Renal pelvis (tissue), 4 donors: ENCODE results near the gene DYSF. TPM values are rescaled to one million over a fixed set of nuclear protein-coding genes. Genes with fewer than 3 reads are reported as not detected.

ENCODE experiments used
- DNase-seq: peaks from one replicate; pipeline ENCODE4 v3.0.0-alpha.2; 2013
- polyA plus RNA-seq, 3 donors: library from polyadenylated mRNA; unstranded; fragments of 120-200 nt; gene quantifications; one replicate each; pipeline ENCODE4 v1.2.1, GENCODE V29; 2013; ENCODE audit not compliant: insufficient read length in 3 of 3

Gene DYSF
- polyA plus RNA-seq, 3 donors, result 15.3 to 21.3 (median 17.3) TPM

GRCh38 chr2:71568103-71568502 is 114.7 kb downstream of the DYSF start:
- no peak for DNase-seq

- no peak for DNase-seq
Observed at GRCh38 chr2:71570511-71570910, 117.2 kb downstream of the DYSF start.

GRCh38 chr2:71570951-71571460 is 117.6 kb downstream of the DYSF start:
- no peak for DNase-seq

DNA sequence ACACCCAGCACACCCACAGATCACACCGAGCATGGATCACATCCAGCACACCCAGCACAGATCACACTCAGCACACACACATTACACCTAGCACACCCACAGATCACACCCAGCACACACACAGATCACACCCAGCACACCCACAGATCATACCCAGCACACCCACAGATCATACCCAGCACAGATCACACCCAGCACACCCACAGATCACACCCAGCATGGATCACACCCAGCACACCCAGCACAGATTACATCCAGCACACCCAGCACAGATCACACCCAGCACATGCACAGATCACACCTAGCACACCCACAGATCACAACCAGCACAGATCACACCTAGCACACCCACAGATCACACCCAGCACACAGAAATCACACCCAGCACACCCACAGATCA is 118.6 kb downstream of the DYSF start:
- DNase-seq, result no peak

DNA sequence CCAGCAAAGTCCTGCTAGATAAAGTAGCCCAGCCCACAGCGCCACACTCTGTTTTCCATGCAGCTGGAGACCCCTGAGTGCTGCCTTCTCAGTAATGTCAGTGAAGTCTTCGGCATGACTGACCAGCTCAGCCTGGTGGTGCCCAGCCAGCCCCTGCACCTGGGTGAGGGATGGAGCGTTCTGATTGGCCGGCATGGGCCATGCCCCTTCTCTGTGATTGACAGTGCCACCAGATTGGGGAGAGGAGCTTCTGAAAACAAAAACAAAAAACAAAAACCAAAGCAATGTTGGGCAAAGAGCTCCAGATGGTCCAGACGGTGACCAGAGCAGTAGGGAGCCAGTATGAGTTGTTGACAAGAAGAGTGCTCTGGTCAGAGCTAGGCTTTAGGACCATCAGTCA is 122.6 kb downstream of the DYSF start:
- no peak for DNase-seq

- no peak for DNase-seq
Observed at GRCh38 chr2:71576541-71576940, 123.2 kb downstream of the DYSF start.

GRCh38 chr2:71577209-71577608 is 123.8 kb downstream of the DYSF start:
- DNase-seq, result no peak

- no peak for DNase-seq
Observed at GRCh38 chr2:71578767-71579342, 125.5 kb downstream of the DYSF start.

DNA sequence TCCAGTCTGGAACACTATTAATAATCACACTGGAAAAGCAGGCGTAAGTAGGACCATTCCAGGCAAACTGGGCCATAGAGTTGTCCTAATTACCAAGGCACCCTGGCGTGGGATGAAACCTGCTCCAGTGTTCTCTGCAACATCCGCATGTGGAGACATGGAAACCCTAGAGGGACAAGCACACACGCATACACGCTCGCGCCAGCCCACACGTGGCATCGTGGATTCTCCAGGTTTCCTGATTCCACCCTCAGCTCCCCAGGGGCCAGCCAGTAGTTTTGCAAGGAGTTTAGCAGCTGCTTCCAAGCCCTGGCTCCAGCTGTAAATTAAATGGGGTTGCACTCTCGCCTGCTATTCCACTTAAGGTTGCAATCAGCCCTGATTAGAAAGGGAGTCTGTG is 127.7 kb downstream of the DYSF start:
- DNase-seq, result no peak

DNA sequence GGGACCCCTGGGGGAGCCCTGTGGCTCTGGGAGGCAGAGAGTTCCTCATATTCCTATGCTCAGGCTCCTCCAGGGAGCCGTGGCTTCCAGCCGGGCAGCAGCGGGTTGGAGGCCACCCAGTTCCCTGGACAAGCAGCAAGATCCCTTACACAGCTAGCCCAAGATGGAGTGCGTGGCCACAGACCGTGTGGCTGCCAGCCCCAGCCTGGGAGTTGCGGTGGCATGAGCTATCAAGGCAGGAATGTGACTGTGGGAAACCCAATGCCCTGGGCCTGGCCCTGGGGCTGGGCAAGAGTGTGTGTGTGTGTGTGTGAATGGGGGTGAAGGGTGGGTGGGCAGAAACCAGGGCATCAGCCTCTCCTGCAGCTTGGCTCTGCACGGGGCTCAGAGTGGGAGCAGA is 130.5 kb downstream of the DYSF start:
- no peak for DNase-seq

GRCh38 chr2:71586471-71586870 is 133.1 kb downstream of the DYSF start:
- no peak for DNase-seq

DNA sequence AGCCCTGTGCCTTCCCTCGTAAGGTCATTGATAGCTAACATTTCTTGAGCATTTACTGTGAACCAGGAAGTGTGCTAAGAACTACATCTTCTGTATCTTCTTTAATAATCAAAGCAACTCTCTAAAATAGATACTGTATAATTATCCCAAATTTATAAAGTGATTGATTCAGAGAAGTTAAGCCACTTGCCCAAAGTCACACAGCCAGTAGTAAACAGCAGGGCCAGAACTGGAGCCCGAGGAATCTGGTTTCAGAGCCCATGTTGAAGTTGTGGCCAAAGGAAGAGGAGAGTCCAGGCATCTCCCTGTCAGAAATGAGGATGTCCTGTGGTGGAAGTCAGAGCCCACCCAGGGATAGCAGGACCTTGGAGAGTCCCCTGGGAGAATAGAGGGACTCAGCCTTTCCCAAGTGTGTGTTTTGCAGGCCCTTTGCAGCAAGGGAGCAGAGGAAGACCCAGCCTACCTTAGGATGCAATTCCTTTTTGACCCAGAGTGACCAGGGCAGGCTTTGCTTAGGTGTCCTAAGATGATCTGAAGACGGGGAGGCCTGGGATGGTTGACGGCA is 134.2 kb downstream of the DYSF start:
- DNase-seq, result no peak

DNA sequence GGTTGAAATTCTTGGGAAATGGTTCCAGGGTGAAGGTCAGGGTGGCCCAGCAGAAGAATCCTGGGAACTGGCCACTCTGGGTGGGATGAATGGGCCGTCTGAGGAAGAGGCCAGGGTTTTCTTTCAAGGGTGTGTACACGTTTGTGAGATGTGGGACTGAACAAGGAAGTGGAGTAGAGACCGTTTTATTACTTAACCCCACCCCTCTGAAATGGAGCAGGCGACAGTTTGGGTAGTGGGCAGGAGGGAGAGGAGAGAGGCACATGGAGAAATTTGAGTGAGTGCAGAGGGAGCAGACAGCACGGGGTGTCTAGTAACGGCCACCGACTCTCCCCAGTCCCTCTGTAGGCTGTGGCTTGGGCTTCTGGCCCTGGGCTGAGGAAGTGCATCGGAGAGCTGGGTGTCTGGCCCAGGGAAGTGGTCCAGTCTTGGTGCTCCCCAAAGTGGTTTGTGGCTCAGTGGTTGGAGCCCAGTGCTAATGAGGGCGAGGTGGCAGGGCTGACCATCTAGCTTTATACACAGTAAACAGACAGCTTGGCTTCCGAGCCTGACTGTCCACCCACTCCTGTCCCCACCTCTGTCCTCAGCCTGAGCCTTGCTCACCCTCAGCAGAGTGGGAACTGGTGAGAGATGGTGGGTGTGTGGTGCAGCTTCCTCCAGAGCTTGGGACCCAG is 135.3 kb downstream of the DYSF start:
- no peak for DNase-seq

DNA sequence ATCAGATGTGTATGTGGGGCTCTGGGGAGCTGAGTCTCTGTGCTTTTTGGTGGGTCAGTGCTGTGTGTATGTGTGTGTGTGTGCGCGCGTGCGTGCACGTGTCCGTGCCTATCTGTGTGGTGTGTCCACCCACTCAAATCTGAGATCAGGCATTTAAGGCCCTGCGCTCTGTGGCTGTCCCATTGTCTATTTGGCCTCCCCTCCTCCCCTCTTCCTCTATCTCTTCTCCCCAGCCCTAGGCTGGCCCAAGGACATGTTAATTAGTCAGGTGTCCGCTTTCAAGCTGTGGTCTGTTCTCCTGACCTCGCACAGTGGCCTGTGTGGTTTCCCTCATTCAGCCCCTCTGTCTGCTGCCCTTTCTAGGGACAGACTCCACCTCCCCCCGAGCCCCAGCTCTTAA is 136.4 kb downstream of the DYSF start:
- DNase-seq, result no peak

DNA sequence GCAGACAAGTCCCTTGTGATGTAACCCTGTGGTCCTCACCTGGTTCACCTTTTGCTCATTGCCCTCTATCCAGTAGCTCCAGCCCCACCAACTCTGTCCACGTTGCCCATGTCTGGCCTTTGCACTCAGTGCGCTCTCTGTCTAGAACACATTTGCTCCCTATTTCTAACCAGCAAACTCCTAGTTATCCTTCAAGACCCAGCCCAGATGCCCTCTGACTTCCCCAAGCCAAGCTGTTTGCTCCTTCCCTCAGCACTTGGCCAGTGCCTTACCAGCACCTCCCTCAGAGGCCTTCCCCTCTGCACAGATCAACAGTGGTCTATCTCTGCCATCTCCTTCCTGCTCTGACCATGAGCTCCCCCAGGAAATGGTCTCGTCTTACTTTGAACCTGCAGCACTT is 137.7 kb downstream of the DYSF start:
- no peak for DNase-seq

DNA sequence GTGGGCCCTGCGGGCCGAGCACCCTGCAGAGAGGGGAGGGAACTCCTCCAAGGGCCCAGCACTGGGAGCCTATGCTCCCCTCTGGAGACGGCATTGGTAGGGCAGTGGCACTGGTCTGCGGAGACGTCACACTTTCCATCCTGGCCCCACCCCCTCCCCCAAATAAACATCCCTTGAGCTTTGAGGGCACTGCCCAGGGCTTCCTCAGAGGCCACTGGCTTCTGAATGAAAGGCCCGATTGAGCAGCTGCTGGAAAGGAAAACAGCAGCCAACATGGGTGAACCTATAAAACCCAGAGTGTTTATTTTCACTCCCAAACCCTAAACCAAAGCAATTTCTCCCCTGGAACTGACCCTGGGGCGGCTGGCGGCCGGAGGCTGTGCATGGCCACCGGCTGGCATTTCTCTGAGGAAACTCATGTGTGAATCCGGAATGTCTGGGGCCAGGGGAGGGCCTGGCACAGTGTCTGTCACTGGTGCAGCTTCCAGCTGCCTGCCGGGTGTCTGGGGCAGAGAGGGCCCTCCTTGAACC is 138.9 kb downstream of the DYSF start:
- DNase-seq, result peak; percentile 48

GRCh38 chr2:71595569-71595968 is 142.2 kb downstream of the DYSF start:
- DNase-seq, result no peak

GRCh38 chr2:71596011-71596410 is 142.7 kb downstream of the DYSF start:
- no peak for DNase-seq

GRCh38 chr2:71597756-71598155 is 144.4 kb downstream of the DYSF start:
- no peak for DNase-seq

GRCh38 chr2:71598526-71598925 is 145.2 kb downstream of the DYSF start:
- DNase-seq, result no peak

DNA sequence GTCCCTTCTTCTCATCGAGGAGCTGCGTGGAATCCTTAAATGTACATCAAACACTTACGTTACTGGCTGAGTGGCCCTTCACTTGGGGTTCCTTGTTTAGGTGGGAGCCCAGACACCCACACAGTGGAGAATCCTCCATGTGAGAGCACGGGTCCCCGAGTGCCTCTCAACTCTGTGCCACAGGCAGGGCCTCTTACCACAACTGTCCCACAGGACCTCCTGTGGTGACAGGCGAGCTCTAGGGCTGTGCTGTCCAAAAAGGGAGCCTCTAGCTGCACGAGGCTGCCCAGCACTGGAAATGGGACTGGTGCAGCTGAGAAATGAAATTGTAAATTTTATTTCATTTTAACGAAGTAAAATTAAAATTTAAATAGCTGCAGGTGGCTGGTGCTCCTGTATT is 145.7 kb downstream of the DYSF start:
- DNase-seq, result no peak

GRCh38 chr2:71599646-71600236 is 146.4 kb downstream of the DYSF start:
- no peak for DNase-seq

- no peak for DNase-seq
Observed at GRCh38 chr2:71600555-71600954, 147.2 kb downstream of the DYSF start.
